OCI-LY7 (cell line): ENCODE results near the gene IGDCC3. TPM values are rescaled to one million over a fixed set of nuclear protein-coding genes. Genes with fewer than 3 reads are reported as not detected.

Experiments used
- BruUV-seq: library from RNA; stranded (reverse); fragments of 400-500 nt; replicated peaks from 2 replicates; lab custom pipeline; 2021; lab: Mats Ljungman, UMichigan
- CTCF ChIA-PET: fragments of 300-600 bp; sonication (Branson Sonifier 250); formaldehyde crosslinking; loops from one replicate; lab custom pipeline; 2022; ENCODE audit warnings: antibody characterized with exemption; ENCODE audit not compliant: unreplicated experiment; lab: Charles Lee
- POLR2A ChIA-PET: fragments of 300-600 bp; sonication (Branson Sonifier 250); formaldehyde crosslinking; loops from one replicate; lab custom pipeline; 2022; ENCODE audit warnings: antibody characterized with exemption; lab: Charles Lee
- DNase-seq: peaks from one replicate; pipeline ENCODE4 v3.0.0-alpha.2; 2015; ENCODE audit warnings: low spot score
- H2AFZ ChIP-seq: fragments of 200-600 bp; sonication (generic), shearing (Covaris generic); 2 replicates; pipeline ENCODE4 v1.6.1; 2014; ENCODE audit warnings: mild to moderate bottlenecking, antibody characterized with exemption, low read length, moderate library complexity
- H3K27ac ChIP-seq: fragments of 200-600 bp; sonication (generic); 2 replicates; pipeline ENCODE4 v1.5.1; 2014; ENCODE audit warnings: mixed run types, low read depth, mild to moderate bottlenecking, moderate library complexity, low read length, inconsistent platforms; ENCODE audit not compliant: poor library complexity, severe bottlenecking
- H3K36me3 ChIP-seq: fragments of 200-600 bp; sonication (generic); 2 replicates; pipeline ENCODE4 v1.6.1; 2014; ENCODE audit warnings: mild to moderate bottlenecking, antibody characterized with exemption, low read length, moderate library complexity, mixed read lengths; ENCODE audit not compliant: insufficient read depth
- H3K4me1 ChIP-seq: fragments of 200-600 bp; sonication (generic); 2 replicates; pipeline ENCODE4 v1.5.1; 2014; ENCODE audit warnings: mild to moderate bottlenecking, low read length; ENCODE audit not compliant: insufficient read depth, poor library complexity, severe bottlenecking
- H3K4me2 ChIP-seq: fragments of 200-600 bp; sonication (generic); 2 replicates; pipeline ENCODE4 v1.6.1; 2014; ENCODE audit warnings: mild to moderate bottlenecking, low read length
- H3K4me3 ChIP-seq: fragments of 200-600 bp; sonication (generic); 2 replicates; pipeline ENCODE4 v1.5.1; 2014; ENCODE audit warnings: mild to moderate bottlenecking, low read depth, low read length; ENCODE audit not compliant: poor library complexity, severe bottlenecking
- H3K79me2 ChIP-seq: fragments of 200-600 bp; sonication (generic); 2 replicates; pipeline ENCODE4 v1.6.1; 2016; ENCODE audit warnings: low read depth, mild to moderate bottlenecking, low read length, moderate library complexity, mixed read lengths; ENCODE audit not compliant: insufficient read depth
- H3K9me2 ChIP-seq: fragments of 200-600 bp; sonication (generic); 2 replicates; pipeline ENCODE4 v1.6.1; 2016; ENCODE audit warnings: mild to moderate bottlenecking, low read length, mixed read lengths; ENCODE audit not compliant: insufficient read depth
- H3K9me3 ChIP-seq: fragments of 200-600 bp; sonication (generic); 2 replicates; pipeline ENCODE4 v1.6.1; 2014; ENCODE audit warnings: mild to moderate bottlenecking, mixed run types, low read length, mixed read lengths
- H4K20me1 ChIP-seq: fragments of 200-600 bp; sonication (generic); 2 replicates; pipeline ENCODE4 v1.6.1; 2014; ENCODE audit warnings: mild to moderate bottlenecking, antibody characterized with exemption, low read length, moderate library complexity, mixed read lengths; ENCODE audit not compliant: insufficient read depth
- CTCF ChIP-seq: fragments of 200-600 bp; sonication (generic); conservative IDR thresholded peaks from 2 replicates; pipeline ENCODE4 v1.5.1; 2014; ENCODE audit warnings: mild to moderate bottlenecking, antibody characterized with exemption, low read length, moderate library complexity, mixed read lengths
- EZH2phosphoT487 ChIP-seq: fragments of 200-600 bp; sonication (generic); IDR thresholded peaks from 2 replicates; pipeline ENCODE4 v1.6.1; 2018; ENCODE audit warnings: low read depth, borderline replicate concordance, mild to moderate bottlenecking, mixed run types, antibody characterized with exemption, low read length, moderate library complexity, mixed read lengths
- intact Hi-C: fragments of 100-400 bp; cut with micrococcal nuclease; formaldehyde crosslinking; loops from one replicate; pipeline ENCODE4 v1.10.0; 2022; ENCODE audit not compliant: unreplicated experiment
- total RNA-seq, 2 experiments: library from RNA; depleted of rRNA in 1 of 2; stranded (reverse); fragments of >200 nt in 1 of 2; shearing (Covaris generic) in 1 of 2; gene quantifications; 2 replicates each; pipeline ENCODE4 v1.2.3, GENCODE V29; 2014 to 2022

Gene IGDCC3
- total RNA-seq, 2 experiments from 2014 or later, result not detected

GRCh38 chr15:65344914-65345275, 32.9 kb downstream of the IGDCC3 start:
- Histone ChIP-seq H3K79me2 (no peaks in the 10 kb centered on the region), H3K4me1 (no peaks in the 10 kb centered on the region), H2AFZ (no peak overlapping the region), H3K4me3 (no peak overlapping the region), H4K20me1 (no peaks in the 10 kb centered on the region), H3K4me2 (no peak overlapping the region), H3K27ac (no peak overlapping the region), H3K9me2 (no peaks in the 10 kb centered on the region), H3K36me3 (no peaks in the 10 kb centered on the region), H3K9me3 (no peaks in the 10 kb centered on the region)
- TF ChIP-seq EZH2phosphoT487, result no peak
- TF ChIP-seq CTCF, result no peak
- no TSS peak for BruUV-seq
- no peak for DNase-seq
- intact Hi-C loops, result no loop called here
- CTCF ChIA-PET, result no interaction called here
- POLR2A ChIA-PET, result no interaction called here

- no peak overlapping the region for H2AFZ ChIP-seq
- no peak for DNase-seq
- H3K9me2 ChIP-seq, result no peaks in the 10 kb centered on the region
- CTCF ChIA-PET, result no interaction called here
- H3K9me3 ChIP-seq, result no peaks in the 10 kb centered on the region
- H3K4me1 ChIP-seq, result no peaks in the 10 kb centered on the region
- intact Hi-C loops, result no loop called here
- no peak for TF ChIP-seq EZH2phosphoT487
- TF ChIP-seq CTCF, result no peak
- no TSS peak for BruUV-seq
- POLR2A ChIA-PET, result no interaction called here
- H3K79me2 ChIP-seq, result no peaks in the 10 kb centered on the region
- H3K4me3 ChIP-seq, result no peak overlapping the region
- no peak overlapping the region for H3K27ac ChIP-seq
- no peak overlapping the region for H3K4me2 ChIP-seq
- H3K36me3 ChIP-seq, result no peaks in the 10 kb centered on the region
- H4K20me1 ChIP-seq, result no peaks in the 10 kb centered on the region
Observed at GRCh38 chr15:65344214-65344913, 33.4 kb downstream of the IGDCC3 start.

- Histone ChIP-seq H4K20me1 (no peaks in the 10 kb centered on the region), H3K79me2 (no peaks in the 10 kb centered on the region), H3K9me2 (no peaks in the 10 kb centered on the region), H3K4me1 (no peaks in the 10 kb centered on the region), H3K9me3 (no peaks in the 10 kb centered on the region), H3K36me3 (no peaks in the 10 kb centered on the region), H3K4me3 (no peak overlapping the region), H3K4me2 (no peak overlapping the region), H2AFZ (no peak overlapping the region), H3K27ac (no peak overlapping the region)
- DNase-seq, result no peak
- CTCF ChIA-PET, result no interaction called here
- POLR2A ChIA-PET, result no interaction called here
- no TSS peak for BruUV-seq
- intact Hi-C loops, result no loop called here
- TF ChIP-seq EZH2phosphoT487 (no peak), CTCF (no peak)
Observed at GRCh38 chr15:65343374-65343981, 34.3 kb downstream of the IGDCC3 start.
